ENCODE results near the gene PLEKHG2. TPM values are rescaled to one million over a fixed set of nuclear protein-coding genes. Genes with fewer than 3 reads are reported as not detected.

Gene PLEKHG2
- total RNA-seq, 3 donors from 2014 or later (not counting 1 experiment from before 2014, with no cell fraction given), result 70.2 to 129 (median 80.7) TPM

GRCh38 chr19:39467941-39468340 is 55.5 kb downstream of the PLEKHG2 start:
- intact Hi-C loops (cut with micrococcal nuclease), result no loop called here
- 95% methylated on average over 7 of the region's 7 CpGs for WGBS (ENCODE audit: insufficient coverage)

DNA sequence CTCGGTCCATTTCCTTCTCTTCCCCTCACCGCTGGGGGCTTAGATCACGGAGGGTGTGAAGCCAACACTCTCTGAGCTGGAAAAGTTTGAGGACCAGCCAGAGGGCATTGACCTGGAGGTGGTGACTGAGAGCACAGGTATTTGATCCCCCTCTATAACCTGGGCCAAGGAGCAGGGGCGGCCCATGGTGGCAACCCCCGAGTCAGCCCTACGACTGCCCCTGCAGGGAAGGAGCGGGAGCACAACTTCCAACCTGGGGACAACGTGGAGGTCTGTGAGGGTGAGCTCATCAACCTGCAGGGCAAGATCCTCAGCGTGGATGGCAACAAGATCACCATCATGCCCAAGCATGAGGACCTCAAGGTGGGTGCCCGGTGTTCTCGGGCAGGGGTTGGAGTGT is 56.6 kb downstream of the PLEKHG2 start:
- intact Hi-C loops (cut with micrococcal nuclease), result no loop called here
- Histone ChIP-seq H3K4me3 (ENCODE audit: low read length) (no peak overlapping the region), H3K36me3 (ENCODE audit: control insufficient read depth, insufficient read depth, low read length) (peaks cover 95% of the 10 kb centered on the region), H3K4me1 (ENCODE audit: control insufficient read depth, insufficient read depth, low read length) (no peaks in the 10 kb centered on the region), H3K27ac (ENCODE audit: low read length) (no peak overlapping the region), H3K27me3 (ENCODE audit: control insufficient read depth, insufficient read depth, low read length) (no peaks in the 10 kb centered on the region), H3K9me3 (ENCODE audit: control insufficient read depth, insufficient read depth, low read length) (no peaks in the 10 kb centered on the region)
- Mint-ChIP-seq H3K36me3 (peaks cover 13% of the 10 kb centered on the region), H3K4me1 (peaks cover 13 to 18% of the 10 kb centered on the region in 2 donors), H3K27ac (no peak overlapping the region), H3K4me3 (no peak overlapping the region), H3K27me3 (ENCODE audit: low read depth in 2 of 2) (no peaks in the 10 kb centered on the region), H3K9me3 (no peaks in the 10 kb centered on the region)
- ATAC-seq, result no peak
- WGBS (ENCODE audit: insufficient coverage), result 95% methylated on average over 10 of the region's 11 CpGs
- TF ChIP-seq, protein P1, sequence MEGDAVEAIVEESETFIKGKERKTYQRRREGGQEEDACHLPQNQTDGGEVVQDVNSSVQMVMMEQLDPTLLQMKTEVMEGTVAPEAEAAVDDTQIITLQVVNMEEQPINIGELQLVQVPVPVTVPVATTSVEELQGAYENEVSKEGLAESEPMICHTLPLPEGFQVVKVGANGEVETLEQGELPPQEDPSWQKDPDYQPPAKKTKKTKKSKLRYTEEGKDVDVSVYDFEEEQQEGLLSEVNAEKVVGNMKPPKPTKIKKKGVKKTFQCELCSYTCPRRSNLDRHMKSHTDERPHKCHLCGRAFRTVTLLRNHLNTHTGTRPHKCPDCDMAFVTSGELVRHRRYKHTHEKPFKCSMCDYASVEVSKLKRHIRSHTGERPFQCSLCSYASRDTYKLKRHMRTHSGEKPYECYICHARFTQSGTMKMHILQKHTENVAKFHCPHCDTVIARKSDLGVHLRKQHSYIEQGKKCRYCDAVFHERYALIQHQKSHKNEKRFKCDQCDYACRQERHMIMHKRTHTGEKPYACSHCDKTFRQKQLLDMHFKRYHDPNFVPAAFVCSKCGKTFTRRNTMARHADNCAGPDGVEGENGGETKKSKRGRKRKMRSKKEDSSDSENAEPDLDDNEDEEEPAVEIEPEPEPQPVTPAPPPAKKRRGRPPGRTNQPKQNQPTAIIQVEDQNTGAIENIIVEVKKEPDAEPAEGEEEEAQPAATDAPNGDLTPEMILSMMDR (IDR thresholded peaks at IDR 0.05), result no peak
- no peak for DNase-seq

More at GRCh38 chr19:39467941-39468340, 55.5 kb downstream of the PLEKHG2 start:
- Histone ChIP-seq H3K36me3 (ENCODE audit: control insufficient read depth, insufficient read depth, low read length) (peaks cover 90% of the 10 kb centered on the region), H3K27me3 (ENCODE audit: control insufficient read depth, insufficient read depth, low read length) (no peaks in the 10 kb centered on the region), H3K27ac (ENCODE audit: low read length) (no peak overlapping the region), H3K4me1 (ENCODE audit: control insufficient read depth, insufficient read depth, low read length) (no peaks in the 10 kb centered on the region), H3K9me3 (ENCODE audit: control insufficient read depth, insufficient read depth, low read length) (no peaks in the 10 kb centered on the region), H3K4me3 (ENCODE audit: low read length) (no peak overlapping the region)
- ATAC-seq (no peak), DNase-seq (no peak)
- TF ChIP-seq, protein P1 (IDR thresholded peaks at IDR 0.05), result no peak
- no peak overlapping the region for H3K27ac Mint-ChIP-seq
- no peaks in the 10 kb centered on the region for H3K9me3 Mint-ChIP-seq
- H3K36me3 Mint-ChIP-seq, result peaks cover 13% of the 10 kb centered on the region
- H3K4me1 Mint-ChIP-seq, result peaks cover 13 to 16% of the 10 kb centered on the region in 2 donors
- H3K27me3 Mint-ChIP-seq (ENCODE audit: low read depth in 2 of 2), result no peaks in the 10 kb centered on the region
- no peak overlapping the region for H3K4me3 Mint-ChIP-seq

DNA sequence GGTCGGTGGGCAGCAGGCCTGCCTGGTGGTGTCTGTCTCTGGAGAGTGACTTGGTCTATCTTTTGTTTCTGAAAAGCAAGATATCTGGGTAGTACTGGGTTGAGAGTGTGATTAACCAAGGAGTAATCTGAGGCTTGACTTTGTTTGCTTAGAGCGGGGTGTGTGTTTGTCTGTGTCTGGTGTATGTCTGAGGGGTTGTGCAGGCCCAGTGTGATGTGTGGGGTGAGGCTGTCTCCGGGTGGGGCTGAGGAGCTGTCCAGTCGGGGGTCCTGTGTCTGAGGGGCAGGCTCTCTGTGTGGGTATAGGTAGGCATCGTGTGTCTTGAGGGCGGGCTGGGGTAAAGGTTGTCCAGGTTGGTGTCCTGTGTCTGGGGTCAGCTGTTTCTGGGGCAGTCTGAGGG is 57.1 kb downstream of the PLEKHG2 start:
- intact Hi-C loops (cut with micrococcal nuclease), result no loop called here
- ATAC-seq, result no peak
- no peaks in the 10 kb centered on the region for H3K4me1 ChIP-seq (ENCODE audit: control insufficient read depth, insufficient read depth, low read length)
- peaks cover 99% of the 10 kb centered on the region for H3K36me3 ChIP-seq (ENCODE audit: control insufficient read depth, insufficient read depth, low read length)
- TF ChIP-seq, protein P1 (IDR thresholded peaks at IDR 0.05), result no peak
- peaks cover 13 to 23% of the 10 kb centered on the region in 2 donors for H3K4me1 Mint-ChIP-seq
- WGBS (ENCODE audit: insufficient coverage), result 98% methylated on average over 6 of the region's 6 CpGs
- peaks cover 13% of the 10 kb centered on the region for H3K36me3 Mint-ChIP-seq
- no peak overlapping the region for H3K4me3 ChIP-seq (ENCODE audit: low read length)
- H3K4me3 Mint-ChIP-seq, result peak overlapping the region; percentile 10
- H3K27me3 Mint-ChIP-seq (ENCODE audit: low read depth in 2 of 2), result no peaks in the 10 kb centered on the region
- no peaks in the 10 kb centered on the region for H3K27me3 ChIP-seq (ENCODE audit: control insufficient read depth, insufficient read depth, low read length)
- H3K27ac Mint-ChIP-seq, result no peak overlapping the region
- no peaks in the 10 kb centered on the region for H3K9me3 ChIP-seq (ENCODE audit: control insufficient read depth, insufficient read depth, low read length)
- H3K27ac ChIP-seq (ENCODE audit: low read length), result no peak overlapping the region
- DNase-seq, result no peak
- no peaks in the 10 kb centered on the region for H3K9me3 Mint-ChIP-seq

DNA sequence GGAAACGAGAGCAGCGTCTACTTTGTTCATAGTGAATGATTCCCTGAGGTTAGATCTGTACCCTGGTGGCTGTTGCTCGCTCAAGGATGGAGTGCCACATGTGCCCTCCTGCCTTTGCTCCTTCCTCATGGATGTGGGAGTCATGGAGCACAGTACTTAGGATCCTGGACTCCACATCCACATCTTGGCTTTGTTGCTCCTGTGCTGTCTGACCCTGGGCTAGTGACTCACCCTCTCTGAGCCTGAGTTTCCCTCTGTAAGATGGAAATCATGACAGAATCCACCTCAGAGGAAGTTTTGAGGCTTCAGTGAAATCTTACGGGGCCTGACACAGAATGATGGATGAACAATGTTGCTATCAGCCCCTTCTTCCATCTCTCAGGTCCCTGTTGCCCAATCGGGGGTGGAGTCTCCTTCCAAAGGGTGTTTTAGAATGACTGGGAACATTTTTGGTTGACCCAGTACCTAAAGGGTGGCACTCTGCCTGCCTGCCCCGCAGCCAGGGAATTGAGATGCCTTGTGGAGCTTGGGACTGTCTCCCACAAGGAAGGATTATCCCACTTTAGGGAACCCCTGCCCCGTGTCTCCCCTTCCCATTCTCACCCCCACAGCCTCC is 58.4 kb downstream of the PLEKHG2 start:
- peak overlapping the region; percentile 29 to 56 for H3K27ac Mint-ChIP-seq

More for the DNA sequence above, 58.4 kb downstream of the PLEKHG2 start:
- Histone ChIP-seq H3K9me3 (ENCODE audit: control insufficient read depth, insufficient read depth, low read length) (no peaks in the 10 kb centered on the region), H3K36me3 (ENCODE audit: control insufficient read depth, insufficient read depth, low read length) (peaks cover 90% of the 10 kb centered on the region), H3K4me3 (ENCODE audit: low read length) (no peak overlapping the region), H3K27ac (ENCODE audit: low read length) (no peak overlapping the region), H3K27me3 (ENCODE audit: control insufficient read depth, insufficient read depth, low read length) (no peaks in the 10 kb centered on the region), H3K4me1 (ENCODE audit: control insufficient read depth, insufficient read depth, low read length) (no peaks in the 10 kb centered on the region)
- Mint-ChIP-seq H3K4me3 (no peak overlapping the region), H3K36me3 (peaks cover 9% of the 10 kb centered on the region), H3K9me3 (no peaks in the 10 kb centered on the region), H3K27me3 (ENCODE audit: low read depth in 2 of 2) (no peaks in the 10 kb centered on the region), H3K4me1 (peaks cover 10 to 24% of the 10 kb centered on the region in 2 donors)
- intact Hi-C loops (cut with micrococcal nuclease), result no loop called here
- TF ChIP-seq, protein P1 (IDR thresholded peaks at IDR 0.05), result no peak
- 92% methylated on average over 7 of the region's 7 CpGs for WGBS (ENCODE audit: insufficient coverage)
- DNase-seq, result no peak
- no peak for ATAC-seq

All from natural killer cell (primary cell).